Kidney (tissue), 14 donors: ENCODE data around the gene CDK15. TPM values are rescaled to one million over a fixed set of nuclear protein-coding genes. Genes with fewer than 3 reads are reported as not detected.
A peak's percentile ranks its signal among the peaks of the same experiment; 100 is the strongest.

ENCODE experiments used
- DNase-seq, 5 donors: peaks; one replicate each; pipeline ENCODE4 v3.0.0-alpha.2; 2013 to 2020
- FAIRE-seq: peaks from 2 replicates; lab custom pipeline; 2012; peaks lifted over from hg19 to GRCh38; lab: Jason Lieb, UNC
- H3K27ac ChIP-seq, 2 donors: one replicate each; pipeline ENCODE4 v1.7.0; 2013; ENCODE audit warnings: low read depth in 2 of 2, low read length in 2 of 2, inconsistent platforms in 1 of 2
- H3K27me3 ChIP-seq: one replicate; pipeline ENCODE4 v1.7.1; 2013; ENCODE audit warnings: low read length, inconsistent platforms; ENCODE audit not compliant: control insufficient read depth, insufficient read depth
- H3K36me3 ChIP-seq, 3 donors: one replicate each; pipeline versions ENCODE4 v1.7.0 to v1.7.1; 2013; ENCODE audit warnings: low read length in 3 of 3, control low read depth in 1 of 3, inconsistent platforms in 1 of 3; ENCODE audit not compliant: insufficient read depth in 3 of 3, control insufficient read depth in 2 of 3
- H3K4me1 ChIP-seq, 3 donors: one replicate each; pipeline versions ENCODE4 v1.7.0 to v1.7.1; 2013; ENCODE audit warnings: low read length in 3 of 3, inconsistent platforms in 1 of 3, low read depth in 1 of 3; ENCODE audit not compliant: control insufficient read depth in 2 of 3, insufficient read depth in 2 of 3
- H3K4me3 ChIP-seq, 3 donors: one replicate each; pipeline versions ENCODE4 v1.7.0 to v1.8.1; 2013; ENCODE audit warnings: low read length in 3 of 3, control low read depth in 1 of 3, inconsistent platforms in 1 of 3
- H3K9ac ChIP-seq, 3 donors: one replicate each; pipeline versions ENCODE4 v1.7.0 to v1.7.1; 2013; ENCODE audit warnings: low read length in 3 of 3, control low read depth in 1 of 3, inconsistent platforms in 1 of 3
- H3K9me3 ChIP-seq, 3 donors: one replicate each; pipeline versions ENCODE4 v1.7.0 to v1.7.1; 2013; ENCODE audit warnings: low read length in 3 of 3, control low read depth in 1 of 3, inconsistent platforms in 1 of 3; ENCODE audit not compliant: control insufficient read depth in 2 of 3, insufficient read depth in 1 of 3
- CTCF ChIP-seq: IDR thresholded peaks from 3 replicates; pipeline ENCODE4 v1.5.1; 2012; ENCODE audit warnings: mild to moderate bottlenecking, moderate library complexity, borderline replicate concordance; ENCODE audit not compliant: insufficient read depth; ENCODE audit errors: extremely low read depth
- intact Hi-C: fragments of 100-400 bp; cut with DNase I; formaldehyde crosslinking; loops from one replicate; pipeline ENCODE4 v1.11.1; 2022
- polyA plus RNA-seq: library from polyadenylated mRNA; stranded (reverse); fragments of 350-450 nt; fragmentation: Illumina TruSeq; extraction: RNeasy Lipid Tissue Mini Kit (QIAGEN cat#74804); gene quantifications from one replicate; pipeline ENCODE4 v1.2.3, GENCODE V29; 2014; ENCODE audit warnings: low read depth, low replicate concordance; ENCODE audit not compliant: insufficient read depth
- total RNA-seq: library from RNA; stranded (reverse); fragmentation: NEBNext Ultra II Directional; extraction: Animal tissue kit (Norgen Biotek cat#: 25700); gene quantifications from one replicate; pipeline ENCODE4 v1.2.1, GENCODE V29; 2021
- donor health status: control.
- donor health status: control.
- donor health status: control.
- donor health status: control.
- donor health status: control.
- donor health status: DM: yes; HTN: yes; CAD: no.
- donor health status: Normal renal cell carcinoma (clear cell type).

The CDK15 gene
- total and polyA plus RNA-seq, 2 donors from 2014 or later: 0.11 to 2.7 TPM

GRCh38 chr2:201857326-201857725 lies 51.0 kb downstream of the CDK15 start:
- Histone ChIP-seq H3K9ac (no peak overlapping the region), H3K36me3 (no peaks in the 10 kb centered on the region), H3K27me3 (peaks cover 2% of the 10 kb centered on the region), H3K27ac (no peak overlapping the region), H3K4me3 (no peak overlapping the region), H3K4me1 (peaks cover 0 to 6% (median 2%) of the 10 kb centered on the region in 3 donors), H3K9me3 (no peaks in the 10 kb centered on the region)
- DNase-seq: no peak
- intact Hi-C loops: no loop called here
- TF ChIP-seq CTCF: no peak
- FAIRE-seq: no peak

GRCh38 chr2:201858281-201859184 lies 52.2 kb downstream of the CDK15 start:
- Histone ChIP-seq H3K36me3 (no peaks in the 10 kb centered on the region), H3K4me3 (peak overlapping the region in 1 of 3 donors; percentile 23), H3K27ac (no peak overlapping the region), H3K4me1 (peaks cover 0 to 6% (median 2%) of the 10 kb centered on the region in 3 donors), H3K9ac (no peak overlapping the region), H3K27me3 (peaks cover 2% of the 10 kb centered on the region), H3K9me3 (no peaks in the 10 kb centered on the region)
- DNase-seq (peak; percentile 82 to 96 (median 90)), FAIRE-seq (no peak)
- no peak for TF ChIP-seq CTCF
- intact Hi-C loops: no loop called here

GRCh38 chr2:201859949-201860348 lies 53.6 kb downstream of the CDK15 start:
- Histone ChIP-seq H3K9ac (no peak overlapping the region), H3K27ac (no peak overlapping the region), H3K9me3 (no peaks in the 10 kb centered on the region), H3K27me3 (peaks cover 2% of the 10 kb centered on the region), H3K36me3 (no peaks in the 10 kb centered on the region), H3K4me1 (peaks cover 0 to 6% (median 2%) of the 10 kb centered on the region in 3 donors), H3K4me3 (no peak overlapping the region)
- no peak for TF ChIP-seq CTCF
- no peak for DNase-seq
- intact Hi-C loops: loop anchor here (5.0 kb wide), 1 partner anchor 322 kb away; no protein-coding TSS in a partner anchor
- no peak for FAIRE-seq
